ENCODE results near the gene ST6GALNAC5. TPM values are rescaled to one million over a fixed set of nuclear protein-coding genes. Genes with fewer than 3 reads are reported as not detected.

ST6GALNAC5 gene
- total and polyA plus RNA-seq, 9 donors: 2.9 to 21.0 (median 9.9) TPM

DNA sequence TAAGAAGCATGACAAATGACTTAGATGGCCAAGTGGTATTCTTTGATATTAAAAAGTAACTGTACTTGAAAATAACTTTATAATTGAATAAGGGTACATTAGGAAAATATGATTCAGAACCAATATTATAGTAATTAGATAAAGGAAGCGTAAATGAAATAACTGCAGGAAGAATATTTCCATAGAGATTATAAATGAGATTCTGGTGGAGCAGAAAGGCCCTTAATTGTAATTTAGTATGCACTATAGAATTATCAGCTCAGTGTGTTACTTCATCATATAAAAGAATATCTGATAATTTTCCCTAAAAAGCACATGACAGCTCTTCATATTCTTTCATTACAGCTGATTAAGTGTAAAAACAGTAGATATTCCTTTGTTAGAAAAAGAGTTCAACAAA lies 180.3 kb downstream of the ST6GALNAC5 start:
- no peak for DNase-seq
- H3K4me3 ChIP-seq: no peak overlapping the region
- no peaks in the 10 kb centered on the region for H3K4me1 ChIP-seq (ENCODE audit: insufficient read depth)
- no peaks in the 10 kb centered on the region for H3K27me3 ChIP-seq
- no peaks in the 10 kb centered on the region for H3K9me3 ChIP-seq
- WGBS, 3 donors: 93 to 96% (median 96%) methylated on average over 1 of the region's 1 CpG
- H3K27ac ChIP-seq: no peak overlapping the region
- no peaks in the 10 kb centered on the region for H3K36me3 ChIP-seq
- intact Hi-C loops (cut with DNase I): no loop called here
- TF ChIP-seq EP300 (IDR thresholded peaks at IDR 0.05): no peak
- no peak for TF ChIP-seq POLR2A (IDR thresholded peaks at IDR 0.05)
- no peak for TF ChIP-seq CTCF (IDR thresholded peaks at IDR 0.05)

GRCh38 chr1:77047978-77048614 lies 180.8 kb downstream of the ST6GALNAC5 start:
- no peaks in the 10 kb centered on the region for H3K36me3 ChIP-seq
- TF ChIP-seq EP300 (IDR thresholded peaks at IDR 0.05) (no peak), POLR2A (IDR thresholded peaks at IDR 0.05) (no peak), CTCF (IDR thresholded peaks at IDR 0.05) (no peak)
- H3K4me3 ChIP-seq: no peak overlapping the region
- no peaks in the 10 kb centered on the region for H3K9me3 ChIP-seq
- no peak overlapping the region for H3K27ac ChIP-seq
- WGBS, 3 donors: 86 to 95% (median 93%) methylated on average over 3 of the region's 3 CpGs
- intact Hi-C loops (cut with DNase I): no loop called here
- H3K4me1 ChIP-seq (ENCODE audit: insufficient read depth): no peaks in the 10 kb centered on the region
- no peak for DNase-seq
- no peaks in the 10 kb centered on the region for H3K27me3 ChIP-seq

- TF ChIP-seq POLR2A (IDR thresholded peaks at IDR 0.05) (no peak), CTCF (IDR thresholded peaks at IDR 0.05) (no peak), EP300 (IDR thresholded peaks at IDR 0.05) (no peak)
- 80 to 85% (median 81%) methylated on average over 1 of the region's 1 CpG for WGBS, 3 donors
- no peaks in the 10 kb centered on the region for H3K9me3 ChIP-seq
- DNase-seq: no peak
- intact Hi-C loops (cut with DNase I): no loop called here
- H3K4me3 ChIP-seq: no peak overlapping the region
- no peaks in the 10 kb centered on the region for H3K36me3 ChIP-seq
- H3K27me3 ChIP-seq: no peaks in the 10 kb centered on the region
- no peak overlapping the region for H3K27ac ChIP-seq
- no peaks in the 10 kb centered on the region for H3K4me1 ChIP-seq (ENCODE audit: insufficient read depth)
These were observed 181.3 kb downstream of the ST6GALNAC5 start for GRCh38 chr1:77048615-77049005.

DNA sequence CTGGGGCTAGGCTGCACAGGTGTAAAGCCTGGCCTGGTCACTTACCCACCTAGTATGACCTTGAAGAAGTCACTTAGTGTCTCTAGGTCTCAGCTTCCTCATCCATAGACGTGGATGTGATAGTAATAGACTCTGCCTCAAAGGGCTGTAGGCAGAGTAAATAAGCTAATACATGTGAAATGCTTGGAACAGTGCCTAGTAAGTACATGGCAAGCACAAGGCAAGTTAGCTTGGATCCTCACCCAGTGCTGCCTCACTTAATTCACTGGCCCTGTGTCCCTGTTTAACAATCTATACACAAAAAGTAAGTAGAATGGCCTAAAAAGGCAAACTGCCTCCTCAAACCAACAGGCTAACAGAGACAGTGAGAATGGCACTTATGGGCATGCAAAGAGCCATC lies 184.1 kb downstream of the ST6GALNAC5 start:
- Histone ChIP-seq H3K27me3 (no peaks in the 10 kb centered on the region), H3K9me3 (no peaks in the 10 kb centered on the region), H3K4me3 (no peak overlapping the region), H3K27ac (no peak overlapping the region), H3K36me3 (no peaks in the 10 kb centered on the region), H3K4me1 (ENCODE audit: insufficient read depth) (no peaks in the 10 kb centered on the region)
- WGBS, 3 donors: 57 to 58% (median 58%) methylated on average over 1 of the region's 1 CpG
- TF ChIP-seq EP300 (IDR thresholded peaks at IDR 0.05): no peak
- intact Hi-C loops (cut with DNase I): no loop called here
- DNase-seq: no peak

DNA sequence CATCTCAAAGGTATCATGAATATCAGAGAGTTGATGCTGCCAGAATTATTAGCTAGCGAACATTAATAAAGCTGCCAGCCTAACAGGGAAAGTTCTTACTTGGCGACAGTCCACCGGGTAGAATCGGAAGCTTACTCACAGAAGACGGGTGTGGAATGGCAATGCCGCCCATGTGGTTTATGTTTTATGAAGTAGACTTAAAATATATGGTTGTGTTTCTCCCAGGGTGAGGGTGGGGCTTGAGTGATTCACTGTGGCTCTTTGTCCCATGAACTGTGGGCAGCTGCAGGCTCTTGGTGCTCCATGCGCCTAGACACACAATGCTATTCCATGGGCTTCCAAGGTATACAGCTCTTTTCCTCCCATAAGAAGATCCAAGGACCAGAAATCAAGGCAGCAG lies 189.2 kb downstream of the ST6GALNAC5 start:
- 91 to 95% (median 93%) methylated on average over 7 of the region's 7 CpGs for WGBS, 3 donors
- no peak overlapping the region for H3K4me3 ChIP-seq
- no peak overlapping the region for H3K27ac ChIP-seq
- no peaks in the 10 kb centered on the region for H3K27me3 ChIP-seq
- no peaks in the 10 kb centered on the region for H3K9me3 ChIP-seq
- intact Hi-C loops (cut with DNase I): no loop called here
- TF ChIP-seq POLR2A (IDR thresholded peaks at IDR 0.05): no peak
- no peak for TF ChIP-seq EP300 (IDR thresholded peaks at IDR 0.05)
- TF ChIP-seq CTCF (IDR thresholded peaks at IDR 0.05): no peak
- H3K4me1 ChIP-seq (ENCODE audit: insufficient read depth): no peaks in the 10 kb centered on the region
- no peaks in the 10 kb centered on the region for H3K36me3 ChIP-seq
- DNase-seq: no peak

Data from ovary (tissue), 9 donors.